CD4-positive, alpha-beta T cell treated with Interleukin-15 for 1 hour (primary cell): ENCODE results near the gene DEGS1.

Experiments used
- DNase-seq: peaks from one replicate; pipeline ENCODE4 v3.0.0-alpha.2; 2020

DEGS1 gene

DNA sequence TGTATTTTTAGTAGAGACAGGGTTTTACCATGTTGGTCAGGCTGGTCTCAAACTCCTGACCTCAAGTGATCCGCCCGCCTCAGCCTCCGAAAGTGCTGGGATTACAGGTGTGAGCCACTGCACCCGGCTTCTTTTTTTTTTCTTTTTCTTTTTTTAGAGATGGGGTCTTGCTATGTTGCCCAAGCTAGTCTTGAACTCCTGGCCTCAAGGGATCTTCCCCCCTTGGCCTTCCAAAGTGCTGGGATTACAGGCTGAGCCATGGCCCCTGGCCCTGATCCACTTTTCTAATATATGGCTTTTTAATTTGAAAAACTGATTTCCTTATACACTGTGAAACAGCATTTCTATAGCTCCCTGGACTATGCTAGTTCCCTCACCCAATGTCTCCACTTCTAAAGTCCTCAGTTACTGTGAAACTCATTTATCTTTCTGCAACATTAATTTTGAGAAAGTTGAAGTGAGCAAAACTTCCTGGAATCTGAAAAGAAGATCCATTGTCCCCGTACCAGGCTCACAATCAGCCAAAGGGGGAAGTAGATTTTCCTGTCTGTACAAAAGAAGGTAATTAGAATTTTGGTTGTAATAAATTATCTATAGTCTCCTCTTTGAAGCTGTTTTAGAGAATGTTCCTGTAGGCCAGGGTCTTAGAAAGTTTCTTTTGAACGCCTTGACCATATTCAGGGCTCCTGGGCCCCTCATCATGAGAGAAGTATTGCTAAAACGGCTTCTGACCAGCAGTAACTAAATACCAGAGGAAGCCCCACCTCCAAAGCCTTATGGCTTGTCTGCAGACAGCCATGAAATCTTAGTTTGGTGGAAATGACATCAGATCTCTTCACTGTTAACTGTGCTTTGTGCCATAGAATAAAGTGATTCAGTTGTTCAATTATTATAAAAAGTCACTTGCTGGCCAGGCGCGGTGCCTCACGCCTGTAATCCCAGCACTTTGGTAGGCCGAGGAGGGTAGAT, 34.9 kb downstream of the DEGS1 start:
- DNase-seq, result no peak

DNA sequence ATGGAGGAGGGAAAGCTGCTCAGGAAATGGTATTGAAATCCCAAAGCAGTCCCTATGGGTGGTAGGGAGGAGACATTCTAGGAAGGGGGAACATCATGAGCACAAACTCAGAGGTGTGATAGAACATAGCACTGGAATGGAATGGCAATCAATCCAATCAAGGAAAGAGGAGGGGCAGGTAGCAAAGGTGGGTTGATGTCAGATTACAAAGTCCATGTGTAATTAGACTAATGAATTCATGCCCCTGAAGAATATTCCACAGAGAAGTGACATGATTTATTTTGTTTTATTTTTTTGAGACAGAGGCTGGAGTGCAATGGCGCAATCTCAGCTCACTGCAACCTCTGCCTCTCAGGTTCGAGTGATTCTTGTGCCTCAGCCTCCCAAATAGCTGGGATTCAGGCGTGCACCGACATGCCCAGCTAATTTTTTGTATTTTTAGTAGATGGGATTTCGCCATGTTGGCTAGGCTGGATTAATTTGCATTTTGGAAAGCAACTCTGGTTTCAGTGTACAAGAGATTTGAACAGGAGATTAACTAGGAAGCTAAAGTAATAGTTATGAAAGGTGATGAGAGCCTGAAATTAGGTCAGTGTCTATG, 36.1 kb downstream of the DEGS1 start:
- DNase-seq, result no peak

DNA sequence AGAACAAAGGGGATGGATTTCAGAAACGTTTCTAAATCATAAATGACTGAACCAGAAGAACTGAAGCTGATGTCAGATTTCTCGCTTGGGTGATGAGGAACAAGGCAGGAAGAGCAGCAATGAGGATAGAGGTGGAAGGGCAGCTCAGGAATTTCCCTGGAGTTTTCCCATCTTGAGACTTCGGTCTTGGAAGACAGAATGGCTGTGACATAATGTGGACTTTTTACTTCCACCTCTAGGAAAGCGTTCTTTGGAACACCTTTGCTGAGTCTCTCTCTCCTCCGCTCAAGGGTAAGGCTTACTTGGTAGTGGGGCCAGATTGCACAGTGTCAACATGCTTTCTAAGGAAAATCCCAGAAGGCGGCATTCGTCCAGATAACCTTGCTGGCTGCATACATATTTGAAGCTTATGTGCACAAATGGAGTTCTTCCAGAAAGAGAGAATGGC, 36.6 kb downstream of the DEGS1 start:
- no peak for DNase-seq

DNA sequence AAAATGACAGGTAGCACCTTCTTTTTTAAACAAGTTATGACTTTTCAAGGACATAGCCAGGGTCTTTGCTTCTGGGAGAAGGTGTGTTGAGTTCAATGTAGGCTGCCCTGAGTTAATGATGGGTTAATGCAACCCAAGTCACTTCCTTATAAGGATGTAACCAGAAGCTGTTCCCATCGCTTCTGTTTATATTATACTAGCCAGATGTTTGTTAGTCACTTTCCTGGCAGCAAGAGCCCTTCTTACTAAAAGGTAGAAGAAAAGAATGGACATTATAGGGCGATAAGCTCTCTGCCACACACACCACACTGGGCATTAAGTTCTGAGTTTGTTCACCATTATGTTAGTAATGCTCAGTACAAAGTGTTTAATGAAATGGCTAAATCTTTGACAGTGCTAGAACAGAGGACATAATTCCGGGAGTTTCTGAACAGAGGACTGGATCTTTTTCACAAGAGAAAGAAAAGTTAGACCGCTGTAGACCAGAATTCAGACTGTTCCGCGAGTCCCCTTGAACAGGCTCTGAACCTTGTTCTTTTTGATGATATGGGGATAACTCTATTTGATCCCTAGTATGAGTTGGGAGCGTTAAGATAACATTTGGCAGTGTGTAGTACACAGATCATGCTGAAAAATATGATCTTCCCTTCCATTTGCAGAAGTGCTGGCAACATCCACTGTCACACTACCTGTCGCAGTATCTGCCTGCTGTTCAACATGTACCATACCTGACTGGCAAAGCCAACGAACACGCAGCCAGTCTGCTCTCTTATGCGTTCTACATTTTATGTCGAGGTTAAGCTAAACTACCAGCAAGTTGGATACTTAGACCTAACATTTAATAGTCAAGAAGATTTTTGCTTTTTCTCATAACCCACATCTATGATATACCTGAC, 41.0 kb downstream of the DEGS1 start:
- DNase-seq, result no peak

- no peak for DNase-seq
Observed at GRCh38 chr1:224226849-224227502, 43.9 kb downstream of the DEGS1 start.

DNA sequence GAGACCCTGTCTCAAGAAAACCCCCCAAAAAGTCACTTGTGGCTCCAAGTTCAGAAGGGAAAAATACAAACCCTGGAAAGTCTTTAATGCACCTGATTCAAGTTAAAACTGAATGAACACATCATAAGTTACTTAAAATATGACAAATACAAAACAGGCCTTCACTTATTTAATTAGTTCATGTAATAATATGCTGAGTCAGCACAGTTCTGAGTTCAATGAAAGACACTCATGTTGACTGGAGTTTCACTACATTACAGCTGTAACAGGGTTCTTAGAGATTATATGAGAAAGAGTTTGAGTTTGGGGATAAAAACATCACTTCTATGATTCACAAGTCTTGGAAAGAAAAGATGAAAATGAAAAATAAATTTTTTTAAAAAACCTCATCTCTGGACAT, 51.0 kb downstream of the DEGS1 start:
- no peak for DNase-seq

GRCh38 chr1:224235813-224236493, 52.9 kb downstream of the DEGS1 start:
- DNase-seq, result no peak

DNA sequence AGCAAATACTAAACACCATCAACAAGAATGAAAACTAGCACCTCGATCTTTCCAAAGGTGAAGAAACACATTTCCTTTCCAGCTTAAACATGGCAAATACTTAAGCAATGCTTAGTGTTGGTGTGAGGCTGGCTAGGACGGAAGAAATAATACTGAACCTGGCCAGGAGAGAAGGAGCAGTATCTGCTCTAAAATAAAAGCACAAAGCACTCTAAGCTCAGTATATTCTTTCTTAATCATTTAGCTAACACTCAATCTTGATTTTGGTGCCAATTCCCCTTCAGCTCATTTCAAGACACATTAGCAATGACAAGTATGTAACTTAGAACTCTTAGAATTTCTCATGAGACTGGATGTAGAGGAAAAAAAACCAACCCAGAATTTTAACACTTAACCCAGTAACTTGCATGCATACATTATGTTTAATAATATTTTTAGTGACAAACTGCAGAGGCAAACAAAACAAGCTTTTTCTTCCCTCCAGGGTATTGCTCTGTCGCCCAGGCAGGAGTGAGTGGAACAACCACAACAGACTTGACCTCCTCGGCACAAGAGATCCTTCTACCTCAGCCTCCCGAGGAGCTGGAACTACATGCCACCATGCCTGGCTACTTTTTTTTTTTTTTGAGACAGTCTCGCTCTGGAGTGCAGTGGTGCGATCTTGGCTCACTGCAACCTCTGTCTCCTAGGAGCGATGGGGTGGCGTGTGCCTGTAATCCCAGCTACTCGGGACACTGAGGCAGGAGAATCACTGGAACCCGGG, 54.3 kb downstream of the DEGS1 start:
- DNase-seq, result no peak

GRCh38 chr1:224238212-224238611, 55.2 kb downstream of the DEGS1 start:
- no peak for DNase-seq

GRCh38 chr1:224238756-224239155, 55.7 kb downstream of the DEGS1 start:
- no peak for DNase-seq
